ENCODE measurements around the gene RAB23. TPM values are rescaled to one million over a fixed set of nuclear protein-coding genes. Genes with fewer than 3 reads are reported as not detected.

The RAB23 gene
- total RNA-seq, 2 donors from 2014 or later, result 20.4 to 22.3 TPM

DNA sequence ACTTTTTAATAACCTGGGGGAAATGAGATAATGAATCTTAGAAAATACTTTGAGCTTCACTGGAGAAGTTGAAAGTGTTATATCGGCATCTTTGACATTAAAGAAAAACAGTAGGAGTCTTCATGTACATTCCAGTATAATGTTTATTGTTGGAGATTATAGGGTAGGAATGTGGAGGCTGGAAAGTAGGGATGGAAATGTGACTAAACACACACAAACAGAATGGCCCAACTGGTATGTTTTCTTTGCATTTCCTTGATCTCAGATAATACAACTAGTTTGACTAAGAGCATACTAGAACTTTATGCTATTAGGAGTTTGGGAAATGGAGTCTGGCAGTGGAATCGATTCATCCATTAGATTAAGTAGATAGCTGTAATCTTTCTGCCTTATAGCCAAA, 60.1 kb downstream of the RAB23 start:
- H3K27me3 ChIP-seq (replicated peaks; ENCODE audit: insufficient read depth), result no peaks in the 10 kb centered on the region
- no peak overlapping the region for H3K4me3 ChIP-seq
- DNase-seq (ENCODE audit: low spot score), result no peak
- no peaks in the 10 kb centered on the region for H3K4me1 ChIP-seq (replicated peaks)
- H3K9me3 ChIP-seq, result no peaks in the 10 kb centered on the region
- 55% methylated on average over 2 of the region's 2 CpGs for whole genome bisulfite sequencing
- TF ChIP-seq POLR2AphosphoS5 (IDR thresholded peaks at IDR 0.05) (no peak), POLR2A (IDR thresholded peaks at IDR 0.05) (no peak), CTCF (IDR thresholded peaks at IDR 0.05) (no peak)
- intact Hi-C loops (cut with DNase I), result no loop called here
- no peaks in the 10 kb centered on the region for H3K36me3 ChIP-seq
- H3K27ac ChIP-seq, result no peak overlapping the region

DNA sequence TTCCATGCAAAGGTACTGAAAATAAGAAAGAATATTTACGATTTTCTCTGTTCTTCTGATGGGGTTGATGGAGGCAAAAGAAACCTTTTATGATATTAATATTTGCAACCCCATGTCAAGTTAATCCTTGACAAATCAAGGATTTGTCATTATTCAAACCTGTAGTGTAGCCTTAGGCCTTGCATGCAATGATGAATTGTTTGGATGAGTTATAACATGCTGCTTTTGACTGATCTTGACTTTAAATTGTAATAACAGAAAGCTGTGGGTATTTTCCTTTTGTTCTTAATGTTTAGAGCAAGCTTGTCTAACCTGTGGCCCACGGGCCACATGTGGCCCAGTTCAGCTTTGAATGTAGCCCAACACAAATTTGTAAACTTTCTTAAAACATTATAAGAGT, 63.0 kb downstream of the RAB23 start:
- WGBS, result 78% methylated on average over 2 of the region's 2 CpGs
- Histone ChIP-seq H3K4me3 (no peak overlapping the region), H3K9me3 (no peaks in the 10 kb centered on the region), H3K27ac (no peak overlapping the region), H3K36me3 (no peaks in the 10 kb centered on the region), H3K4me1 (replicated peaks) (no peaks in the 10 kb centered on the region), H3K27me3 (replicated peaks; ENCODE audit: insufficient read depth) (no peaks in the 10 kb centered on the region)
- intact Hi-C loops (cut with DNase I), result no loop called here
- no peak for DNase-seq (ENCODE audit: low spot score)
- TF ChIP-seq CTCF (IDR thresholded peaks at IDR 0.05), result no peak
- TF ChIP-seq POLR2AphosphoS5 (IDR thresholded peaks at IDR 0.05), result no peak
- no peak for TF ChIP-seq POLR2A (IDR thresholded peaks at IDR 0.05)

- no peak overlapping the region for H3K27ac ChIP-seq
- TF ChIP-seq POLR2AphosphoS5 (IDR thresholded peaks at IDR 0.05) (no peak), POLR2A (IDR thresholded peaks at IDR 0.05) (no peak), CTCF (IDR thresholded peaks at IDR 0.05) (no peak)
- no peak for DNase-seq (ENCODE audit: low spot score)
- H3K36me3 ChIP-seq, result no peaks in the 10 kb centered on the region
- no peak overlapping the region for H3K4me3 ChIP-seq
- no peaks in the 10 kb centered on the region for H3K4me1 ChIP-seq (replicated peaks)
- intact Hi-C loops (cut with DNase I), result no loop called here
- no peaks in the 10 kb centered on the region for H3K27me3 ChIP-seq (replicated peaks; ENCODE audit: insufficient read depth)
- no peaks in the 10 kb centered on the region for H3K9me3 ChIP-seq
Measured at GRCh38 chr6:57158658-57159057, 63.4 kb downstream of the RAB23 start.

- DNase-seq (ENCODE audit: low spot score), result no peak
- Histone ChIP-seq H3K4me3 (no peak overlapping the region), H3K36me3 (no peaks in the 10 kb centered on the region), H3K27me3 (replicated peaks; ENCODE audit: insufficient read depth) (no peaks in the 10 kb centered on the region), H3K4me1 (replicated peaks) (no peaks in the 10 kb centered on the region), H3K9me3 (no peaks in the 10 kb centered on the region), H3K27ac (no peak overlapping the region)
- 60% methylated on average over 7 of the region's 7 CpGs for WGBS
- TF ChIP-seq POLR2AphosphoS5 (IDR thresholded peaks at IDR 0.05), result no peak
- no peak for TF ChIP-seq CTCF (IDR thresholded peaks at IDR 0.05)
- no peak for TF ChIP-seq POLR2A (IDR thresholded peaks at IDR 0.05)
- intact Hi-C loops (cut with DNase I), result no loop called here
Measured at GRCh38 chr6:57147955-57148858, 73.9 kb downstream of the RAB23 start.

DNA sequence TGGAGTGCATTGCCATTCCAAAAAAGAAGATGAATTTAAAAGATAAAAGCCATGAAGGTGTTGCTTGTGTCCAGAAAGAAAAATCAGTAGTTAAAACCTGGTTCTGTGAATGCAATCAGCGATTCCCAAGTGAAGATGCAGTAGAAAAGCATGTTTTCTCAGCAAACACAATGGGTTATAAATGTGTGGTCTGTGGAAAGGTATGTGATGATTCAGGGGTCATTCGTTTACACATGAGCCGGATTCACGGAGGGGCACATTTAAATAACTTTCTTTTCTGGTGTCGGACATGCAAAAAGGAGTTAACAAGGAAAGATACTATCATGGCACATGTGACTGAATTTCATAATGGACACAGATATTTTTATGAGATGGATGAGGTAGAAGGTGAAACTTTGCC, 74.7 kb downstream of the RAB23 start:
- Histone ChIP-seq H3K9me3 (no peaks in the 10 kb centered on the region), H3K27ac (no peak overlapping the region), H3K27me3 (replicated peaks; ENCODE audit: insufficient read depth) (no peaks in the 10 kb centered on the region), H3K36me3 (no peaks in the 10 kb centered on the region), H3K4me3 (no peak overlapping the region), H3K4me1 (replicated peaks) (no peaks in the 10 kb centered on the region)
- intact Hi-C loops (cut with DNase I), result no loop called here
- no peak for TF ChIP-seq POLR2A (IDR thresholded peaks at IDR 0.05)
- no peak for TF ChIP-seq POLR2AphosphoS5 (IDR thresholded peaks at IDR 0.05)
- no peak for TF ChIP-seq CTCF (IDR thresholded peaks at IDR 0.05)
- WGBS, result 76% methylated on average over 5 of the region's 5 CpGs
- no peak for DNase-seq (ENCODE audit: low spot score)
